GM21619 (cell line): ENCODE measurements around the gene PROSER3.
"Not testable (repeated sequence)": the region's sequence is repeated elsewhere in the genome, so short reads cannot be mapped to it uniquely, and the experiment has no call there.

Experiments
- ATAC-seq: cut with Tn5 transposase; IDR thresholded peaks from one replicate; pipeline ENCODE4 v1.9.1; 2021; ENCODE audit not compliant: unreplicated experiment

Gene PROSER3

DNA sequence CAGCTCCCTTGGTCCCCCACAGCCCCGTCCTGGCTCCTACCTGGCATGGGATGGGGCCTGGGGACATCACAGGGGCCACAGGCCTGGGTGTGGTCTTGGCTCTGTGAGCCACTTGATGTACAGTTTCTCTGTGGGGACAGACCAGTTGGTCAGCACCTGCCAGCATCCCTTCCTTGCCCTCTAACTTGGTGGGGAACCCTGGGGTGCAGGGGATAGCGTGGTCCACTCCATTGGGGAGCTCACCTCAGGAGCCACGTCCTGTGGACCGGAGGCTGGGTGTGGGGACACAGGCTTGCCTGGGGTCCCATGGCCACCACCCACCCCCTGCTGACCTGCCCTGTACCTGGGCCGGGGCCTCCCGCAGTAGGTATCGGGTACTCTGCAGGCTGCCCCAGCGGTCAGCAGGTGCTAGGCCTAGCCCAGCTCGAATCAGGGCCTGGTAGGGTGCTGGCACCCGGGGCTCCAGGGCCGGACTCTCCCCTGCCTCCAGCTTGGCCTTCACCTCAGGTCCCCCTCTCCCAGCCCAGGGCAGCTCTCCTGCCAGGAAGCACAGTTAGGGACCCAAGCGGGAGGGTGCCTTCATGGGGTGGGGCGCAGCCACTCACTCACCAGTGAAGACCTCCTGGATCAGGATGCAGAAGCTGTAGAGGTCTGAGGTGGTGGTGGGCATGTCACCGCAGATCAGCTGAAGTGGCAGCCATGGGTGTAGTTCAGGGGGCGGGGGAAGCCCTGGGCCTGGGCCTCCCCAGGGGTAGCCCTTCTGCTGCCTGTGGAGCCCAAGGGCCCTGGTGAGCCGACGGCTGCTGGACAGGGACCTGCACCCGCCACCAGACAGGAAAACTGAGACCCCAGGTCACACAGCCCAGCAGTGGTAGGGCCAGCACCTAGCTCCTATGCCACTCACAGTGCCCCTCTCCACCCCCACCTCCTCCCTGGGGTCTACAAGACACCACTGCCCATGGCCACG, 32.3 kb downstream of the PROSER3 start:
- ATAC-seq, result no peak

DNA sequence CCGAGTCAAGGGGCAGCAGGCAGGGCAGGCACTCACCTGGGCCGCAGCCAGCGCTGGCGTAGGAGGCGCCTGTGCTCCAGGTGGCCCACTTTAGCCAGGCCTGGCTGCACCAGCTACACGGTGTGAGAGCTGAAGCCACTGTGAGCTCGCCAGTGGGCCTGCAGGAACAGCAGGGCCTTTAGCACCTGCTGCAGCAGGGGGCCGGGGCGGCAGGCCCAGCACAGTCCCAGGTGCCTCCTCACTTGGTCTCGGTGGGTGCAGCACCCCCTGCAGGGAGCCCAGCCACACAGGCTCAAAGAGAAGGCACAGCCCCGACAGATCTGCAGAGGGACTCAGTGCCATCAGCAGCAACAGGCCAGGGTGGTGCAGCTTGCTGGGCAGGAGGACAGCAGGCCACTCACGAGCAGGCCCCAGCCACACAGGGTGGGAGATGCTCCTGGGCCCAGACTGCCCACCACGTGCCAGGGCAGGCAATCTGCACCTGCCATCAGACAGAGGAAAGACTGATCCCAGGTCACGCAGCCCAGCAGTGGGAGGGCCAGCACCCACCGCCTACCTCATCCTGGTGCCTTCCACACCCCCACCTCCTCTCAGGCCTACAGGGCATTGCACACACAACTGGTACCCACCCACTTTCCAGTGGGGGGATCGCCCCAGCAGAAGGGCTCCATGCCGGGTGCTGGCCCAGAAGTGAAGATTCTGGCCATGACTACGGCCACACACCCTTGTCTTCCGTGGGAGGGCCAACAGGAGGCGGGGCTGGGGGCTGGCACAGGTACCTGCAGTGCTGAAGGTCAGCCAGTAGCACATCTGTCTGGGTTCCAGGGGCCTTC, 33.2 kb downstream of the PROSER3 start:
- ATAC-seq, result no peak

GRCh38 chr19:35791814-35792279, 33.9 kb downstream of the PROSER3 start:
- no peak for ATAC-seq

- no peak for ATAC-seq
Observed at GRCh38 chr19:35792312-35792711, 34.3 kb downstream of the PROSER3 start.

DNA sequence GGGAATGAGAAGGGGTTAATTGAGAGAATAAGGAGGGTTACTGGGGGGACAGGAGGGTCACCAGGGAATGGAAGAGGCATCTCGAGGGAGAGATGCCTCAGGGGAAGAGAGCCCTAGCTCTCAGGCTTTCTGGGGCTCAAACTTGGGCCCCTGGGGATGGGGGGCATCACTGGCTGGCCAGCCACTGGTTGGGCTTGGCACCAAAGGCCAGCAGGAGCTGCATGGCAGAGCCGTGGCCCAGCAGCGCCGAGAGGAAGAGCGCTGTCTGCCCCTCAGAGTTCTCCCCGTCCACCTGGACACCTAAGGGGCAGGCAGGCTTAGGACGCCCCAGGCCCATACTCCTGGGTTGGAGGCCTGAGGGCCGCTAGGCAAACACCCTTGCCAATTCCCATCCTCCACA, 34.9 kb downstream of the PROSER3 start:
- no peak for ATAC-seq

- no peak for ATAC-seq
Observed at GRCh38 chr19:35793381-35794165, 35.6 kb downstream of the PROSER3 start.

DNA sequence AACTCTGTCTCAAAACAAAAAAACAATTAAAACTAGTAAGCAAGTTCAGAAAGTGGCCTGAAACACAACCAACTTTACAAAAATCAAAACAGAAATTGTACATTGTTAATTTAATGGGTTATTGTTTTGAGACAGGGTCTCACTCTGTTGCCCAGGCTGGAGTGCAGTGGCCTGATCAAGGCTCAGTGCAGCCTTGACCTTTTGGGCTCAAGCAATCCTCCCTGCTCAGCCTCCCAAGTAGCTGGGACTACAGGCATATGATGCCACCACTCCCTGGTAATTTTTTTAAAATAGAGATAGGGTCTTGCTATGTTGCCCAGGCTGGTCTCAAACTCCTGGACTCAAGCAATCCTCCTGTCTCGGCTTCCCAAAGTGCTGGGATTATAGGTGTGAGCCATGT, 37.6 kb downstream of the PROSER3 start:
- not testable (repeated sequence) for ATAC-seq

GRCh38 chr19:35796645-35797542, 38.9 kb downstream of the PROSER3 start:
- no peak for ATAC-seq

DNA sequence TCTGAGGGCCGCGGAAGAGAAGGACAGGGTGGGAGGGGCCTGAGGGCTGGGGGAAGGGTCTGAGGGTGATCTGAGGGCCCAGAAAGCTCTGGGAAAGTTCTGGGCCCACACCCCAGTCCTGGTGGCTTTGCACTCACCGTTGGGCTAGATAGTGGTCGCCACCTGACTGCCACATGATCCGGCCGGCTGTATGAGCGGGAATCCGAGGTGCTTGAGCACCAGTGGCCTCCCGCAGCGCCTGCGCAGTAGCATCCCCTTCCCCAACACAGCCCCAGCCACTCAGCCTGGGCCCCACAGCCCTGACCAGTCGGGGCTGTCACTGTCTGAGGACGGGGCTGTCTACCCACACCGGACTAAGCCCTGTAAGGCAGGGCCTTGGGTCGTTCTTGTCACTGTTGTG, 39.7 kb downstream of the PROSER3 start:
- ATAC-seq, result no peak

DNA sequence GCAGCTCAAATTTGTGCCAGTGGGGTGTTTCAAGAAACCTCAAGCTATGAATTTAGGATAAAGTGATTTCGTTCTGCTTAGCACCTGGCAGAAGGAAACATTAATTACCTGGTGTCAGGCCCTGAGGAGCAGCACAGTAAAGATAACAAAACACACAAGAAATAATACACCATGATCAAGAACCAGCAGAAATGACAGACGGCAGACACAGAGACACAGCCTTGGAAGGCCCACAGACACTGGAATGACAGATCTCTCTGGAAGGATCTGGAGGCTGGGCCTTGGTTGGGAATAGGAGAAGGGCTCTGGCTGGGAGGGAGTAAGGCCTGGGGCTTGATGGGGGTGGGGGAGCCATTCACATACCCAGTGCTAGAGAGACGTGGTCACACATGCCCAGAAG, 43.9 kb downstream of the PROSER3 start:
- no peak for ATAC-seq

GRCh38 chr19:35805526-35806102, 47.6 kb downstream of the PROSER3 start:
- no peak for ATAC-seq

- ATAC-seq, result no peak
Observed at GRCh38 chr19:35806597-35806996, 48.6 kb downstream of the PROSER3 start.

- ATAC-seq, result no peak
Observed at GRCh38 chr19:35807633-35808032, 49.7 kb downstream of the PROSER3 start.

DNA sequence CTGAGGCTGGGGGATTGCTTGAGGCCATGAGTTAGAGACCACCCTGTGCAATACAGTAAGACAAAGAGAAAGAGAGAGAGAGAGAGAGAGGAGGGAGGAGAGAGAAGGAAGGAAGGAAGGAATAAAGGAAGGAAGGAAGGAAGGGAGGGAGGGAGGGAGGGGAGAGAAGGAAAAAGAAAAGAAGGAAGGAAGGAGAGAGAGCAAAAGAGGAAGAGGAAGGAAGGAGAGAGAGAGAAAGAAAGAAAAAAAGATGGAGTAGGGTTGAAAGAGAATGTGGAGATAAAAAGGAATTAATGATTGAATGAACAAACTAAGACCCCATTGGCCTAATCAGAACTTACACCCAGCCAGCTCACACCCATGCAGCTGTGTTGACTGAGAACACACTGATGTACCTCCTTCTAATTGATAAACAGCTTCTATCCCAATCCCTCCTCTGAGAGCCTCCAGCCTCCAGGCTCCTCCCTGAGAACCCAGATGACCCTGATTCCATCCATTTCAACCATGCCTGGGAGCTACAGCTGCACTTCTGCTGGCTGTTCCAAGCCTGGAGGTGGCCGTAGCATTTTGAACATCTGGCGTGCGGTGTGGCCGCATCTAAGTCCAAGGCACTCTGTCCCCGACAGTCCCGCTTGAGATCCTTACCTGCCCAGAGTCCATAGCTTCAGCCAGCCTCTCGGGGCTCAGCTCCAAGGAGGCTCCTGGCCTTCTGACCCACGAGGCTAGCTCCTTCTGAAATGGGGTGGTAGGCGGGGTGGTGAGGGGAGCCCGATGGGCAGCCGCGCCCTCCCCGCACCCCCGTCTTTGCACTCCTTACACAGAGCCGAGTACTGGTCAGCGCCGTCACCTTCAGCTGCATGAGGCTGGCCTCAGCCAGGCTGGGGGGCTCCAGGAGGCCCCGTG, 53.6 kb downstream of the PROSER3 start:
- ATAC-seq, result no peak

DNA sequence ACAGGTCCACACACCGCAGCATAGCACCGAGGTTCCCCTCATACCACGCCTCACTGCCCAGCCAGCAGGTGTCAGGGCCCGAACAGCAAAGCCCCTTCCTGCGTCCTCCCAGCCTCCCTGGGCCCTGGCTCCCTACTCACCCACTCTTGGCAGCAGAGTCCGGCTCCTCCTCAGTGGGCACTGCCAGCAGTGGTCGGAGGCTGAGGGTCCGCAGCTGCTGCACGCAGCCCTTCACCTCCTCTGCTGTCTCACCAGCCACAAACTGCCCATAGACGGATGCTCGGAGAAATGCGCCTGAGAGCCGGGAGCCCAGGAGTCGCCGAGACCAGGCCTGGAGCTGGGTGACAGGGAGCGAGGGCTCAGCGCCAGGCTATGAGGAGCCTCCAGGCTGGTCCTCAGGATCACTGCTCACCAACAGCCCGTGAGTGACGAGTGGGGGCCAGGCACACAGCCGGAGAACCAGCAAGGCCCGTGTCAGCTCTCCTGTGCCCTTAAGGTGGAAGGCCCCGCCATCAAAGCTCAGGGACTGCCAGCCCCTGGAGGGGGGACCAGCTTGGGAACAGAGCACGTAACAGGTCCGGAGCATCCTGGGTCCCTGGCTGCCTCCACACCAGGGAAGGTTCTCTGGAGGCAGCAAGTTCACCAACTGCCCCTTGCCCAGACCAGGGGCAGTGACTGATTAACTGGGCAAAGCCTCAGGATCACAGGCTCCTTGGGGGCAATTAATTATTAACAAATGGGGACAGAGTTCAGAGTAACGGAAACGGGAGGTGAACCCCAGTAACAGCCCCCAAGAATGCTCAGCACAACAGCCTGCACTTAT, 54.5 kb downstream of the PROSER3 start, which contains the start of gene PRODH2:
Gene PRODH2, minus strand, starts transcription at position 626 of the 823 bp plus-strand sequence. Its CDS starts 40 bp downstream, at position 586.
- no peak for ATAC-seq

GRCh38 chr19:35813043-35813890, 55.3 kb downstream of the PROSER3 start:
- no peak for ATAC-seq

GRCh38 chr19:35816262-35816661, 58.3 kb downstream of the PROSER3 start:
- ATAC-seq, result no peak
